ENCODE measurements around the gene IL13RA1.
"Not testable (repeated sequence)": the region's sequence is repeated elsewhere in the genome, so short reads cannot be mapped to it uniquely, and the experiment has no call there.

Gene IL13RA1

GRCh38 chrX:118780509-118780908 lies 53.1 kb downstream of the IL13RA1 start:
- DNase-seq (ENCODE audit: low read depth) = no peak

GRCh38 chrX:118780911-118781310 lies 53.5 kb downstream of the IL13RA1 start:
- no peak for DNase-seq (ENCODE audit: low read depth)

GRCh38 chrX:118795528-118796280 lies 68.3 kb downstream of the IL13RA1 start:
- DNase-seq (ENCODE audit: low read depth) = no peak

- DNase-seq (ENCODE audit: low read depth) = no peak
Observed at GRCh38 chrX:118802857-118803256, 75.5 kb downstream of the IL13RA1 start.

GRCh38 chrX:118807151-118808017 lies 80.0 kb downstream of the IL13RA1 start:
- DNase-seq (ENCODE audit: low read depth) = no peak

GRCh38 chrX:118817257-118817656 lies 89.9 kb downstream of the IL13RA1 start:
- not testable (repeated sequence) for DNase-seq (ENCODE audit: low read depth)

- DNase-seq (ENCODE audit: low read depth) = peak; percentile 15
Observed at GRCh38 chrX:118823263-118824172, 96.1 kb downstream of the IL13RA1 start, which contains the start of gene ZCCHC12. Gene ZCCHC12 (plus strand): TSS chrX:118823824. CDS start chrX:118825245, 1,421 bp downstream.

GRCh38 chrX:118824173-118824730 lies 96.8 kb downstream of the IL13RA1 start:
- DNase-seq (ENCODE audit: low read depth) = no peak

GRCh38 chrX:118825227-118825626 lies 97.8 kb downstream of the IL13RA1 start:
- no peak for DNase-seq (ENCODE audit: low read depth)

- DNase-seq (ENCODE audit: low read depth) = peak; percentile 17
Observed at GRCh38 chrX:118839334-118839958, 112.0 kb downstream of the IL13RA1 start.

Data from activated T-helper 1 cell treated with Interleukin-2 at 50 U/mL for 16 hours (primary cell).